SK-N-SH (cell line): ENCODE data around the gene TTF2.

Experiments used
- CTCF ChIP-seq: fragments of 200-600 bp; sonication (generic); IDR thresholded peaks from 2 replicates; pipeline ENCODE4 v1.6.1; 2017; ENCODE audit warnings: antibody characterized with exemption, mild to moderate bottlenecking, moderate library complexity
- FOXM1 ChIP-seq: IDR thresholded peaks from 2 replicates; pipeline ENCODE4 v1.4.0; 2012; ENCODE audit warnings: low read depth, mild to moderate bottlenecking
- POLR2AphosphoS5 ChIP-seq: IDR thresholded peaks from 2 replicates; pipeline ENCODE4 v1.6.1; 2012; ENCODE audit warnings: low read depth, low read length
- RAD21 ChIP-seq: IDR thresholded peaks from 2 replicates; pipeline ENCODE4 v1.6.1; 2012; ENCODE audit warnings: mild to moderate bottlenecking, low read length
- TCF12 ChIP-seq: IDR thresholded peaks from 2 replicates; pipeline ENCODE4 v1.4.0; 2012
- USF1 ChIP-seq: IDR thresholded peaks from 2 replicates; pipeline ENCODE4 v1.4.0; 2012; ENCODE audit warnings: low read depth, borderline replicate concordance
- USF2 ChIP-seq: fragments of 150-350 bp; IDR thresholded peaks from 2 replicates; pipeline ENCODE4 v1.6.1; 2017; ENCODE audit warnings: antibody characterized with exemption, low read length, low read depth, borderline replicate concordance
- YY1 ChIP-seq: IDR thresholded peaks from 2 replicates; pipeline ENCODE4 v1.4.0; 2012; ENCODE audit warnings: low read depth, mild to moderate bottlenecking

- TF ChIP-seq YY1 (no peak), FOXM1 (no peak), USF1 (no peak), CTCF (no peak), USF2 (no peak), RAD21 (no peak), TCF12 (no peak), POLR2AphosphoS5 (no peak)
Observed at GRCh38 chr1:117114877-117115276, 54.8 kb downstream of the TTF2 start.
